ENCODE results near the gene DGKQ. TPM values are rescaled to one million over a fixed set of nuclear protein-coding genes. Genes with fewer than 3 reads are reported as not detected.

Gene DGKQ
- total and polyA plus RNA-seq, 2 of the 8 experiments (the other 6 are each of a cell fraction or from before 2014, with no cell fraction given), result 7.3 to 9.7 TPM

DNA sequence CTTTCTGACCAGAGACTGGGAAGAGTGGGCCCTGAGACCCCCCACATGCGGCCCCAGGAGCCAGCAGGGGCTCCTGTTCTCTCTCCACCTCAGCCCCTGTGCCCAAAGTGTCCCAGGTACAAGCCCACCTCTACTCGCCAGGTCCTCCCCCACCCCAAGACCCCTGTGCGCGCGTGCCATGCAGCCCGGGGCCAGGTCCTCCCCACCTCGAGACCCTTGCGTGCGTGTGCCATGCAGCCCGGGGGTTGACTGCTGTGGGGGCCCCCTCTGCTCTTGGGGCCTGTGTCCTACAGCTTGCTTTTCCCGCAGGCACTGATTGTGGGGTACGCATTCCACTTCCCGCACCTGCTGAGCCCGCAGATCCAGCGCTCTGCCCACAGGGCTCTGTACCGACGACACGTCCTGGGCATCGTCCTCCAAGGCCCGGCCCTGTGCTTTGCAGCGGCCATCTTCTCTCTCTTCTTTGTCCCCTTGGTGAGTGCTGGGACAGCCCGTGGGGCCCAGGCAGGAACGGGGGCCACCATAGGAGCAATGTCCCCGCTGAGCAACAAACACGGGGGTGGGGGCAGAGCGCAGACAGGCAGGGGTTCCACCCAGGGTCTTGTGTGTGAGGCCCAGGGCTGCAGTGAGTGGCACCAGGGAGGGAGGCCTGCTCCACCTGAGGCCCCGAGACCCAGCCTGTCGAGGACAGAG is 20.3 kb downstream of the DGKQ start:
- Histone ChIP-seq H3K79me1 (ENCODE audit: low read depth, low read length) (no peaks in the 10 kb centered on the region), H3K56ac (replicated peaks; ENCODE audit: insufficient read length, low read depth, low read length) (no peak overlapping the region), H3K23me2 (ENCODE audit: low read depth, low read length) (no peaks in the 10 kb centered on the region), H3K9me3 (ENCODE audit: insufficient read depth in 2 of 2, low read depth in 1 of 2, low read length in 1 of 2) (no peaks in the 10 kb centered on the region), H3K4me3 (ENCODE audit: extremely low read depth in 1 of 4, insufficient read depth in 2 of 4, low read depth in 3 of 4, low read length in 4 of 4) (no peak overlapping the region), H3K18ac (ENCODE audit: extremely low read depth, low read length) (no peak overlapping the region), H3K4ac (replicated peaks; ENCODE audit: insufficient read length, low read depth, low read length) (no peak overlapping the region), H3K23ac (ENCODE audit: insufficient read length) (no peak overlapping the region), H2BK120ac (replicated peaks; ENCODE audit: low read depth, low read length) (no peak overlapping the region), H3K14ac (ENCODE audit: insufficient read length) (no peak overlapping the region), H4K5ac (ENCODE audit: insufficient read length, low read depth, low read length) (no peak overlapping the region), H3K36me3 (ENCODE audit: control insufficient read depth in 2 of 4, insufficient read depth in 4 of 4, low read length in 3 of 4) (no peaks in the 10 kb centered on the region), H2BK15ac (ENCODE audit: low read length) (no peak overlapping the region), H4K8ac (ENCODE audit: extremely low read depth, insufficient read depth, low read length) (no peak overlapping the region; the same call in 1 of the 2 replicates), H3K27ac (ENCODE audit: low read depth, low read length) (no peak overlapping the region), H4K91ac (replicated peaks; ENCODE audit: insufficient read length, low read length) (no peak overlapping the region), H3K27me3 (replicated peaks in 1 of 4; ENCODE audit: control insufficient read depth in 3 of 4, extremely low read depth in 1 of 4, insufficient read depth in 3 of 4, low read length in 3 of 4) (peaks cover 0 to 3% (median 0%) of the 10 kb centered on the region in 4 experiments; a peak in 1 of 7 replicates), H4K20me1 (replicated peaks in 1 of 2; ENCODE audit: control insufficient read depth in 1 of 2, insufficient read depth in 2 of 2, low read length in 2 of 2) (peaks cover 0 to 3% of the 10 kb centered on the region in 2 experiments), H3K79me2 (ENCODE audit: control insufficient read depth in 1 of 2, insufficient read depth in 2 of 2, low read length in 2 of 2) (no peaks in the 10 kb centered on the region), H2AFZ (ENCODE audit: low read length) (no peak overlapping the region), H3K4me2 (ENCODE audit: insufficient read depth in 1 of 2, low read depth in 2 of 2, low read length in 2 of 2) (no peak overlapping the region), H2BK20ac (ENCODE audit: low read length) (no peak overlapping the region), H2BK12ac (ENCODE audit: low read depth, low read length) (no peak overlapping the region), H3K9ac (replicated peaks in 1 of 4; ENCODE audit: extremely low read depth in 1 of 4, low read depth in 3 of 4, low read length in 3 of 4) (no peak overlapping the region), H2BK5ac (ENCODE audit: low read depth, low read length) (no peak overlapping the region), H2AK5ac (ENCODE audit: low read depth, low read length) (no peak overlapping the region), H3K4me1 (replicated peaks in 1 of 4; ENCODE audit: control insufficient read depth in 3 of 4, insufficient read depth in 4 of 4, low read length in 3 of 4) (no peaks in the 10 kb centered on the region; a peak in 1 of 7 replicates)
- DNase-seq (ENCODE audit: low read depth in 1 of 2, low spot score in 2 of 2) (no peak), FAIRE-seq (no peak)
- ChIA-PET POLR2A (ENCODE audit: partially characterized antibody) (no interaction called here), CTCF (ENCODE audit: partially characterized antibody) (no interaction called here)
- 91% methylated on average over 28 of the region's 28 CpGs; no CpG with 5 or more reads in 1 of the 2 experiments for WGBS, 2 experiments (ENCODE audit: extremely low coverage in 1 of 2, insufficient coverage in 1 of 2, insufficient read length in 1 of 2, insufficient replicate concordance in 2 of 2, low coverage in 1 of 2, low lambda C conversion rate in 2 of 2, missing lambda C conversion rate in 1 of 2)
- TF ChIP-seq KDM4A (IDR thresholded peaks at IDR 0.05; ENCODE audit: low read depth, low read length, severe bottlenecking), result no peak
- TF ChIP-seq ASH2L (IDR thresholded peaks at IDR 0.05; ENCODE audit: low read length), result no peak
- TF ChIP-seq EGR1 (IDR thresholded peaks at IDR 0.05; ENCODE audit: borderline replicate concordance, low read depth, low read length), result no peak
- TF ChIP-seq, protein P1, sequence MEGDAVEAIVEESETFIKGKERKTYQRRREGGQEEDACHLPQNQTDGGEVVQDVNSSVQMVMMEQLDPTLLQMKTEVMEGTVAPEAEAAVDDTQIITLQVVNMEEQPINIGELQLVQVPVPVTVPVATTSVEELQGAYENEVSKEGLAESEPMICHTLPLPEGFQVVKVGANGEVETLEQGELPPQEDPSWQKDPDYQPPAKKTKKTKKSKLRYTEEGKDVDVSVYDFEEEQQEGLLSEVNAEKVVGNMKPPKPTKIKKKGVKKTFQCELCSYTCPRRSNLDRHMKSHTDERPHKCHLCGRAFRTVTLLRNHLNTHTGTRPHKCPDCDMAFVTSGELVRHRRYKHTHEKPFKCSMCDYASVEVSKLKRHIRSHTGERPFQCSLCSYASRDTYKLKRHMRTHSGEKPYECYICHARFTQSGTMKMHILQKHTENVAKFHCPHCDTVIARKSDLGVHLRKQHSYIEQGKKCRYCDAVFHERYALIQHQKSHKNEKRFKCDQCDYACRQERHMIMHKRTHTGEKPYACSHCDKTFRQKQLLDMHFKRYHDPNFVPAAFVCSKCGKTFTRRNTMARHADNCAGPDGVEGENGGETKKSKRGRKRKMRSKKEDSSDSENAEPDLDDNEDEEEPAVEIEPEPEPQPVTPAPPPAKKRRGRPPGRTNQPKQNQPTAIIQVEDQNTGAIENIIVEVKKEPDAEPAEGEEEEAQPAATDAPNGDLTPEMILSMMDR (IDR thresholded peaks at IDR 0.05; ENCODE audit: control extremely low read depth in 1 of 3, insufficient read depth in 1 of 3, low read depth in 1 of 3, low read length in 3 of 3), result no peak
- TF ChIP-seq POU5F1 (IDR thresholded peaks at IDR 0.05; ENCODE audit: low read depth, low read length), result no peak
- TF ChIP-seq CTBP2 (IDR thresholded peaks at IDR 0.05; ENCODE audit: borderline replicate concordance, insufficient read depth, insufficient read length, low read length), result no peak
- TF ChIP-seq TAF1 (IDR thresholded peaks at IDR 0.05; ENCODE audit: low read depth, low read length), result no peak
- no peak for TF ChIP-seq SIRT6 (IDR thresholded peaks at IDR 0.05; ENCODE audit: low read length)
- no peak for TF ChIP-seq EP300 (IDR thresholded peaks at IDR 0.05; ENCODE audit: borderline replicate concordance in 1 of 2, low read depth in 2 of 2, low read length in 2 of 2)
- TF ChIP-seq NRF1 (IDR thresholded peaks at IDR 0.05; ENCODE audit: low read depth, low read length), result no peak
- TF ChIP-seq PHF8 (conservative IDR thresholded peaks at IDR 0.05; ENCODE audit: low read depth, low read length), result no peak

Data from H1 (cell line).